RPMI7951 (cell line): ENCODE results near the gene RUNX3. TPM values are rescaled to one million over a fixed set of nuclear protein-coding genes. Genes with fewer than 3 reads are reported as not detected.
A peak's percentile ranks its signal among the peaks of the same experiment; 100 is the strongest.
"Not testable (repeated sequence)": the region's sequence is repeated elsewhere in the genome, so short reads cannot be mapped to it uniquely, and the experiment has no call there.

ENCODE experiments used
- DNase-seq: peaks from one replicate; pipeline ENCODE4 v3.0.0-alpha.2; 2012; ENCODE audit warnings: low read depth
- total RNA-seq: library from RNA; depleted of rRNA; stranded (reverse); fragments of >200 nt; shearing (Covaris generic); gene quantifications from 2 replicates; pipeline ENCODE4 v1.2.3, GENCODE V29; 2014; rRNA removed

The RUNX3 gene
- 9.5 and 10.4 TPM in 2 replicates for total RNA-seq

GRCh38 chr1:24930260-24931145 lies at the start of gene RUNX3:
TSS of gene RUNX3 (minus strand) at chr1:24930276. CDS start at chr1:24929868, 408 bp downstream.
- peak; percentile 86 for DNase-seq

DNA sequence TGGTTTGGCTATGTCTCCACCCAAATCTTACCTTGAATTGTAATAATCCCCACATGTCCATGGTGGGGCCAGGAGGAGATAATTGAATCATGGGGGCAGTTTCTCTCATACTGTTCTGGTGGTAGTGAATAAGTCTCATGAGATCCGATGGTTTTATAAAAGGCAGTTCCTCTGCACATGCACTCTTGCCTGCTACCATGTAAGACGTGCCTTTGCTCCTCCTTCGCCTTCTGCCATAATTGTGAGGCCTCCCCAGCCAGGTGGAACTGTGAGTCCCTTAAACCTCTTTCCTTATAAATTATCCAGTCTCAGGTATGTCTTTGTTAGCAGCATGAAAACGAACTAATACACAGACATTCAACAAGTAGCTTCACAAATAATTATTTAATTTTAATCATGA lies 49.2 kb upstream of the RUNX3 start:
- DNase-seq: not testable (repeated sequence)

- DNase-seq: no peak
Measured at GRCh38 chr1:24978383-24979032, 48.4 kb upstream of the RUNX3 start.

- DNase-seq: no peak
Measured at GRCh38 chr1:24975391-24975790, 45.3 kb upstream of the RUNX3 start.

GRCh38 chr1:24973315-24973714 lies 43.2 kb upstream of the RUNX3 start:
- no peak for DNase-seq

DNA sequence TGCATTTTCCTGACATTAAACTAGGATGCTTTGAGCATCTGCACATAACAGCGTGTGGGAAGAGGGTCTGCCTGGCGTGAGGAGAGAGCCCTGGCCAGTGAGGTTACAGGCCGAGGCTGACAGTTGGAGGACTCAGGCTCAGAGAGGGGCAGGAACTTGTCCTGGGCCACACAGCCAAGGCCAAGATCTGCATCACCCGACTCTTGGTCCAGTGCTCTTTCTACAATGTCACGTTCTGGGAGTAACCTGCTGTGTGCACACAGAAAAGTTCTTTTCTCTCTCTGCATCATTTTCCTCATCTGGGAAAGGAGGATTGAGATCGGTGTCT lies 42.8 kb upstream of the RUNX3 start:
- no peak for DNase-seq

DNA sequence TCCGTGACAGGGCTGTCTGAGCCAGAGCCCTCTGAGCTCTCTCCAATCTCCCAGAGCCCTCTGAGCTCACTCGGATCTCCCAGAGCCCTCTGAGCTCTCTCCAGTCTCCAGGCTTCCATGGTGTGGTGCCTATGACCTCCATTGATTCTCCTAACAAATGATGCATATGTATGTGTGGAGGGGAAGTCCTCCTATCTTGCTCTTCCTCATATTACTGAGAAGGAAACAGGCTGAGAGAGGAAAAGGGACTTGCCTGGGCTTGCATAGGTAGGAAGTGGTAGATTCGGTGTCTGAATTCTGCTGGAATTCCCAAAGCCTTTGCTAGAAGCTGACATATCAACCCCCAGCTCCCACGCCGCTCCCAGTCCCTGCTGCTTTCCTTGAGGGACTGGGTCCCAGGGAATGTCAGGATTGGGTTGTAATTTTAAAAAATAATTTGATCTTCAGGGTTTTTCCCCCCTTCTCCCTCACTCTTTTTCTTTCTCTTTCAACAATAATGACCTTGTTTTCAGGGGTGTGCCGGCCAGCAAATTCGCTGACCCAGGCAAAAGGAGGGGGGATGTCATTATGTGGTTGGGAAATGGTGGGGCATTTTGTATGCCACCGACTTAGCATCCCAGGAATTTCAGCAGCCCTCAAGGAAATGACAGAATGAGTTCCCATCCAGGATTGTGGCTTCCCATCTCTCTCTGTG lies 42.3 kb upstream of the RUNX3 start:
- DNase-seq: peak; percentile 26

- DNase-seq: peak; percentile 55
Measured at GRCh38 chr1:24970926-24971875, 41.1 kb upstream of the RUNX3 start.

GRCh38 chr1:24970399-24970753 lies 40.3 kb upstream of the RUNX3 start:
- DNase-seq: peak; percentile 20

DNA sequence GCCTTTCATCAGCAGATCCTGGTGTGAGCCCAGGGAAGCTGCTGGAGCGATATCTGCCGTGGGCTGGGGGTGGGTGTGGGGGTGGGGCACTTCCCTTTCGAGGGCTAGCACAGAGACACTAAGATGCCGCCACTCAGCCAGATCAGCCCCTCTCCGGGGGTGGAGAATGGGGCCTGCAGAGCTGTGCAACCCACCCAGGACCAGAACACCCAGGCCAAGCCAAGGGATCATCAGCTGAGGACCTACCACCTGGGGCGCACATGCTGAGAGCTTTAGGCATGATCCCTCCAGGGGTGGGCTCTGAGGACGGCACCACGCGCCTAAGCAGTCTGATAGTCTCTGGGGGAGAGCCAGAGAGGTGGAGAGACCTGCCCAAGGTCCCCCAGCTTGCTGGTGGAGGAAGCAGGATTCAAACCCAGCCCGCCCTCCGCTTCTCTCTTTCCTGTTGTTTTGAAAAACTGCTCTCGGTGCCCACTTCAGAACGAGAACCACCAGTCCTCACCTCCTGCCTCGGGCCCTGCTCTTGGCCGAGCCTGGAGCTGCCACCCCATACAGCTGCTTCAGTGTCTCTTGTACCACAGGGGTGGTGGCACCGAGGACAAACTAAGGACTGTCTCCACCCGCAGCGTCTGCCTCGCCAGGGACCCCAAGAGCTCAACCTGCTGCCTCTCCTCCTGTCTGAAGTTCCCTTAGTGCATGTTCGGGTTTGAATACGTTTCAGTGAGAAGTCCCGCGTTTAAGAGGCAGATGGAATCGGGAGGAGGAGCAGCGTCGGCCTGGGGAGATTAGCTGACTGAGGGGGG lies 39.7 kb upstream of the RUNX3 start:
- no peak for DNase-seq

DNA sequence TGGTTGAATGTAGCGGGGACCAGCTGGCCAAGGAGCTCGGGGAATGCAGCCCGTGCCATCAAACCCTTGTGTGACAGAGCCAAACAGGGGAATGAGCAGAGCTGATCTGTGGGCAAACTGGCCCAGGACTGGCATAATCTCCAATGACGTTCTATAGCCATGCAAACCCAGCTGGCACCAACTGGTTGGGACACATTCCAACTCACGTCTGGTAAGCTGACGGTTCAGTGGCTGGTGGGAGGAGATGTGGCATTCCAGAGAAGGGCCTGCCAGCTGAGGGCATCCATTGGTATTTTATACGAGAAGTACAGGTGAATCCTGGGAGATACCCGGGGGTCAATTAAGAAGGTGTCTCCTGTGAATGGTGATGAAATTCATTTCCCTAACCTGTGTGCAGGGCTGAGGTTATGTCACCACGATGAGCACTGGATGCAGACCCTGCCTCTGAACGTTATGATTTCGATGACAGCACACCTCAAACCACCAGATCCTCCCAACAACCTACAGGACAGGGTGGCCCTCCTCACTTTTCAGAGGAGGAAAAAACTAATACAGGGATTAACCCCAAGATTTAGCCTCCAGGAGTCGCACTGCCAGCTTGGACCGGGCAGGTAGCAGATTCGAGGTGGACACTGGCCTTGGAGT lies 39.0 kb upstream of the RUNX3 start:
- no peak for DNase-seq

- no peak for DNase-seq
Measured at GRCh38 chr1:24967962-24968361, 37.9 kb upstream of the RUNX3 start.

DNA sequence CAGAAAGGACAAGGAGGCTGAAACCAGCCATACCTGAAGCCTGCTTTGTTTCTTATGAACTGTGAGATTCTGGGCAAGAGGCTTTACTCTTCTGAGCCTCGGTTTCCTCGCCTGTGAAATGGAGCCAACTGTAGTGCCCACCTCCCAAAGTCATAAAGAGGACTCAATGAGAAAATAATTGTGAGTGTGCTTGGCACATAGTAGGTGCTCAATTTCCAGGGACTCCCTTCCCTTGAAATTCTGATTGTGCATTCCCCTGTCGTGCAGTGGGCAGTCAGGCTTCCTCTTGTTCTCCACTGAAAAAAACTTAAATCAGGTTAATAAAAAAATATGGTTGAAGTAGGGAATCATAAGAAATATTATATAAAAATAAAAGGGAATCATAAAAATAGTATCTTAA lies 37.5 kb upstream of the RUNX3 start:
- DNase-seq: no peak

- DNase-seq: peak; percentile 90
Measured at GRCh38 chr1:24966724-24967346, 36.8 kb upstream of the RUNX3 start.

- DNase-seq: peak; percentile 36
Measured at GRCh38 chr1:24966121-24966723, 36.1 kb upstream of the RUNX3 start.

DNA sequence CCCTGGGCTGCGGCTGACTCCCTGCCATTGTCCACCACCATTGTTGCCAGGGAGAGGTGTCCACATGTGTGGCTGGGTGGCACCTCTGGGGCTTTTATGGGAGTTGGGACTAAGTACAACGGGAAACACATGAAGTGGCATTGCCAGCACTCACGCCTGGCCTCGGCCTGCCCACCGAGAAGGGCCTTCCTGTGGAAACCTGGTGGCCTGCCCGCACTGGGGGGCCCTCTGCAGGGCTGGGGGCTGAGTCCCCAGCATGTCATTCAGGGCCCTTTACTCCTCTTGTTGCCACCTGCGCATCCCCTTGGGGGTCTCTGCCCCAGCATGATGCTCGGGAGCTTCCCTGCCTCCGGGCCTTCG lies 35.5 kb upstream of the RUNX3 start:
- DNase-seq: no peak

GRCh38 chr1:24964811-24965570 lies 34.9 kb upstream of the RUNX3 start:
- peak; percentile 97 for DNase-seq

DNA sequence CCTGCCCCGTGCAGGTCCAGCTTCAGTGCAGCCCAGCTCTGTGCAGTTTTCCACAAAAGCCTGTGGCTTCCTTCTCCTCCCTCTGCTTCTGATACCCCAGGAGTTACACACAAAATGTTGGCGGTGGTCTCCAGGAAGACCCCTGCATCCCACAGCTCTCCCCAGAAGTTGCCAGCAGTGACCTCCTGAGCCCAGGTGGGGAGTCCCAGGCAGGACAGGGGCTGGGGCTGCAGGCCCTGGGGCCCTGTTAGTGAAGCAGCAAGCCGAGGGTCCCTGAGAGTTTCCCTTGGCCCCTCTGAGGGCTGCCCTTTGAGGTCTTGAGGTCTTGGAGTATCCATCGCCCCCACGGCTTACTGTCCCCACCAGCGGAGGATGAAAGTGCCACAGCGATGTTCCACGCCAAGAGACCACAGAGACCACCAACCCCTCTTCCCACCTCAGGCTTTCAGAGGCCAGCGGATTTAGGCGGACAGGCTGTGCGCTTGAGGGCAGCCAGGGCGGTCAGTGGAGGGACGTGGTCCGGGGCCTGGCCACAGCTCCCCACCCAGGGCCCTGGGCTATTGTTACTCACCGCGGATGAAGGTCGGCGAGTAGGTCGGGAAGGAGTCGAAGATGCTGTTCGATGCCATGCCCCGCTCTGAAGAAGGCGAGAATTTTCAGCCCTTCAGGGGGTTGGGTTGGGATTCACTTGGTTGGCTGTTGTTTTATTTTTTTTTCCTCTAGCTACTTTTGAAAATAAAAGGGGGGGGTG lies 34.0 kb upstream of the RUNX3 start:
- peak; percentile 89 for DNase-seq
